Measurements from ENCODE around the gene MMRN2. TPM values are rescaled to one million over a fixed set of nuclear protein-coding genes. Genes with fewer than 3 reads are reported as not detected.

Gene MMRN2
- total and polyA plus RNA-seq, 2 experiments from 2014 or later: 7.3 to 7.9 TPM

GRCh38 chr10:86976362-86977056, 19.1 kb upstream of the MMRN2 start:
- peaks cover 16% of the 10 kb centered on the region for H3K4me1 ChIP-seq (ENCODE audit: low read depth)
- no peak overlapping the region for H3K4me3 ChIP-seq
- H3K9me3 ChIP-seq (ENCODE audit: low read depth): no peaks in the 10 kb centered on the region
- TF ChIP-seq CTCF (IDR thresholded peaks at IDR 0.05; ENCODE audit: low read depth, low read length): no peak
- H3K27me3 ChIP-seq: peaks cover 5% of the 10 kb centered on the region
- no peak for DNase-seq (ENCODE audit: low read depth in 1 of 2, low spot score in 1 of 2)
- no peak overlapping the region for H3K27ac ChIP-seq
- no peaks in the 10 kb centered on the region for H3K36me3 ChIP-seq

DNA sequence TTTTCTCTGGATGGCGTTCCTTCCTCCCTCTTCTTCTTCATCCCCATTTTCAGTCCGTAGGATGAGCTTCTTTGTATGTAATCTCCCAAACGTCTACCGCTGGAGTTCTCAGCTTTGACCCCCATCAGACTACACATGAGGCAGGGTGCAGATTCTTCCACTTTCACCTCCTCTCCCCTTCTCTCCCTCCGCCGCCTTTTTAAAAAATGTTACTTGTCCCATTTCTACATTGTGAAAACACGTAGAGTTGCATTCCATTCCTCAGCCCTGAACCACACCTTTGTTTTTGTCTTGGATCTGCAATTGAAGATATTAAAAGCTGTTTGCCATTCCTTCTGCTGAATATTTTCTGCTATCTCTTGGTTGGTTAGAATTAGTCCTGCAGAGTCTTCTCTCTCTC, 17.1 kb upstream of the MMRN2 start:
- Histone ChIP-seq H3K36me3 (no peaks in the 10 kb centered on the region), H3K9me3 (ENCODE audit: low read depth) (no peaks in the 10 kb centered on the region), H3K4me1 (ENCODE audit: low read depth) (peaks cover 13% of the 10 kb centered on the region), H3K27me3 (peaks cover 5% of the 10 kb centered on the region), H3K4me3 (no peak overlapping the region), H3K27ac (no peak overlapping the region)
- DNase-seq (ENCODE audit: low read depth in 1 of 2, low spot score in 1 of 2): no peak
- no peak for TF ChIP-seq CTCF (IDR thresholded peaks at IDR 0.05; ENCODE audit: low read depth, low read length)

GRCh38 chr10:86972613-86973380, 15.4 kb upstream of the MMRN2 start:
- H3K4me1 ChIP-seq (ENCODE audit: low read depth): peaks cover 13% of the 10 kb centered on the region
- H3K9me3 ChIP-seq (ENCODE audit: low read depth): no peaks in the 10 kb centered on the region
- no peak for DNase-seq (ENCODE audit: low read depth in 1 of 2, low spot score in 1 of 2)
- no peak overlapping the region for H3K27ac ChIP-seq
- no peak for TF ChIP-seq CTCF (IDR thresholded peaks at IDR 0.05; ENCODE audit: low read depth, low read length)
- no peak overlapping the region for H3K4me3 ChIP-seq
- H3K36me3 ChIP-seq: no peaks in the 10 kb centered on the region
- H3K27me3 ChIP-seq: peaks cover 5% of the 10 kb centered on the region

- no peaks in the 10 kb centered on the region for H3K9me3 ChIP-seq (ENCODE audit: low read depth)
- H3K4me1 ChIP-seq (ENCODE audit: low read depth): peaks cover 13% of the 10 kb centered on the region
- H3K27ac ChIP-seq: peak overlapping the region; percentile 33
- H3K27me3 ChIP-seq: peaks cover 5% of the 10 kb centered on the region
- no peak for TF ChIP-seq CTCF (IDR thresholded peaks at IDR 0.05; ENCODE audit: low read depth, low read length)
- no peaks in the 10 kb centered on the region for H3K36me3 ChIP-seq
- H3K4me3 ChIP-seq: peak overlapping the region; percentile 22
- peak; percentile 79 to 90 for DNase-seq (ENCODE audit: low read depth in 1 of 2, low spot score in 1 of 2)
Measured at GRCh38 chr10:86971232-86971991, 14.0 kb upstream of the MMRN2 start.

GRCh38 chr10:86970982-86971231, 13.5 kb upstream of the MMRN2 start:
- no peak for TF ChIP-seq CTCF (IDR thresholded peaks at IDR 0.05; ENCODE audit: low read depth, low read length)
- Histone ChIP-seq H3K36me3 (no peaks in the 10 kb centered on the region), H3K27ac (no peak overlapping the region), H3K4me1 (ENCODE audit: low read depth) (peaks cover 13% of the 10 kb centered on the region), H3K9me3 (ENCODE audit: low read depth) (no peaks in the 10 kb centered on the region), H3K27me3 (peaks cover 5% of the 10 kb centered on the region), H3K4me3 (peak overlapping the region; percentile 22)
- no peak for DNase-seq (ENCODE audit: low read depth in 1 of 2, low spot score in 1 of 2)

Data from cardiac muscle cell (in vitro differentiated cells and primary cell).